Activated naive CD8-positive, alpha-beta T cell treated with anti-CD3 and anti-CD28 coated beads, Interleukin-2, amount 10 ng/mL, durations not matched to agents 7 days and 5 days (primary cell): ENCODE measurements around the gene MEF2D. TPM values are rescaled to one million over a fixed set of nuclear protein-coding genes. Genes with fewer than 3 reads are reported as not detected.

Experiments
- microRNA-seq: library from miRNA; unstranded; fragments of <30 nt; microRNA quantifications from one replicate; pipeline ENCODE4 v1.2.0, GENCODE V29; 2022
- total RNA-seq, 2 experiments: library from RNA; stranded (reverse); gene quantifications; one replicate each; pipeline ENCODE4 v1.2.3, GENCODE V29; 2021

The MEF2D gene
- total RNA-seq, 2 experiments from 2014 or later = 52.4 to 54.4 TPM

Small RNA genes within 50 kb of the gene (microRNA-seq; reads per million reads assigned to microRNA genes)
- not detected for gene MIR9-1

Other genes with a start within 250 kb of the MEF2D start
- 10 to 100 TPM; 72.3 to 76.4 TPM for gene SMG5, start 217.9 kb downstream of the MEF2D start, total RNA-seq
- 10 to 100 TPM; 12.3 to 12.8 TPM for gene TMEM79, start 216.4 kb downstream of the MEF2D start, total RNA-seq
- 10 to 100 TPM; 27.5 to 27.8 TPM for gene GLMP, start 205.1 kb downstream of the MEF2D start, total RNA-seq
- gene VHLL, start 201.5 kb downstream of the MEF2D start, total RNA-seq = not detected
- gene CCT3, start 162.5 kb downstream of the MEF2D start, total RNA-seq = 100 to 1,000 TPM; 163 to 165 TPM
- not detected for gene TSACC, start 162.2 kb downstream of the MEF2D start, total RNA-seq
- gene RHBG, start 131.6 kb downstream of the MEF2D start, total RNA-seq = not detected
- gene IQGAP3, start 71.8 kb upstream of the MEF2D start, total RNA-seq = 10 to 100 TPM; 26.1 to 30.3 TPM
- gene TTC24, start 78.9 kb upstream of the MEF2D start, total RNA-seq = 10 to 100 TPM; 22.7 to 24.1 TPM
- gene NAXE, start 91.0 kb upstream of the MEF2D start, total RNA-seq = 10 to 100 TPM; 53.8 TPM
- gene GPATCH4, start 100.7 kb upstream of the MEF2D start, total RNA-seq = 10 to 100 TPM; 29.7 to 31.1 TPM
- gene HAPLN2, start 118.6 kb upstream of the MEF2D start, total RNA-seq = under 1 TPM in 1 of 2 experiments, not detected in 1; 0.17 TPM
- gene BCAN, start 141.3 kb upstream of the MEF2D start, total RNA-seq = not detected
- not detected for gene NES, start 176.6 kb upstream of the MEF2D start, total RNA-seq
- gene CRABP2, start 204.8 kb upstream of the MEF2D start, total RNA-seq = under 1 TPM; 0.68 to 0.80 TPM
- gene METTL25B, start 227.7 kb upstream of the MEF2D start, total RNA-seq = 10 to 100 TPM; 34.6 to 35.1 TPM
- 10 to 100 TPM; 44.1 to 47.1 TPM for gene ISG20L2, start 228.0 kb upstream of the MEF2D start, total RNA-seq
- gene MRPL24, start 240.3 kb upstream of the MEF2D start, total RNA-seq = 10 to 100 TPM; 45.0 to 51.1 TPM